Stimulated activated CD4-positive, alpha-beta T cell treated with anti-CD3 and anti-CD28 coated beads, Interleukin-15, amount 100 ng/mL, for 48 hours (primary cell): ENCODE measurements around the gene RBMS3.

Experiments used
- DNase-seq, 2 donors: peaks; one replicate each; pipeline ENCODE4 v3.0.0-alpha.2; 2020; ENCODE audit warnings: low read depth in 2 of 2

Gene RBMS3

GRCh38 chr3:29890801-29891200, 609.9 kb downstream of the RBMS3 start:
- DNase-seq: no peak

GRCh38 chr3:29892976-29893554, 612.2 kb downstream of the RBMS3 start:
- no peak for DNase-seq

- no peak for DNase-seq
Observed at GRCh38 chr3:29896856-29897255, 616.0 kb downstream of the RBMS3 start.

GRCh38 chr3:29898171-29898965, 617.5 kb downstream of the RBMS3 start:
- no peak for DNase-seq

- DNase-seq: no peak
Observed at GRCh38 chr3:29899021-29899420, 618.1 kb downstream of the RBMS3 start.

GRCh38 chr3:29901097-29901496, 620.2 kb downstream of the RBMS3 start:
- no peak for DNase-seq

GRCh38 chr3:29903600-29903999, 622.7 kb downstream of the RBMS3 start:
- DNase-seq: no peak

- DNase-seq: no peak
Observed at GRCh38 chr3:29906906-29907305, 626.0 kb downstream of the RBMS3 start.

- no peak for DNase-seq
Observed at GRCh38 chr3:29912600-29913288, 631.9 kb downstream of the RBMS3 start.

GRCh38 chr3:29914861-29915524, 634.1 kb downstream of the RBMS3 start:
- no peak for DNase-seq

- no peak for DNase-seq
Observed at GRCh38 chr3:29919571-29919970, 638.7 kb downstream of the RBMS3 start.

GRCh38 chr3:29922992-29923746, 642.3 kb downstream of the RBMS3 start:
- no peak for DNase-seq

- no peak for DNase-seq
Observed at GRCh38 chr3:29924783-29925561, 644.1 kb downstream of the RBMS3 start.

GRCh38 chr3:29926378-29926777, 645.5 kb downstream of the RBMS3 start:
- no peak for DNase-seq

- DNase-seq: no peak
Observed at GRCh38 chr3:29932696-29933325, 651.9 kb downstream of the RBMS3 start.

- DNase-seq: no peak
Observed at GRCh38 chr3:29933802-29934490, 653.1 kb downstream of the RBMS3 start.

- DNase-seq: no peak
Observed at GRCh38 chr3:29934751-29935150, 653.9 kb downstream of the RBMS3 start.

- DNase-seq: no peak
Observed at GRCh38 chr3:29936054-29936453, 655.2 kb downstream of the RBMS3 start.

GRCh38 chr3:29936766-29937165, 655.9 kb downstream of the RBMS3 start:
- DNase-seq: no peak

GRCh38 chr3:29937185-29937584, 656.3 kb downstream of the RBMS3 start:
- no peak for DNase-seq
